HG03469 (cell line): Measurements from ENCODE around the gene TRIM7.
"Not testable (repeated sequence)": the region's sequence is repeated elsewhere in the genome, so short reads cannot be mapped to it uniquely, and the experiment has no call there.

Source experiments
- ATAC-seq: cut with Tn5 transposase; IDR thresholded peaks from one replicate; pipeline ENCODE4 v1.9.1; 2021; ENCODE audit warnings: mild to moderate bottlenecking, moderate library complexity, moderate number of reproducible peaks; ENCODE audit not compliant: unreplicated experiment

The TRIM7 gene

GRCh38 chr5:181214249-181214648, 9.3 kb upstream of the TRIM7 start:
- not testable (repeated sequence) for ATAC-seq

DNA sequence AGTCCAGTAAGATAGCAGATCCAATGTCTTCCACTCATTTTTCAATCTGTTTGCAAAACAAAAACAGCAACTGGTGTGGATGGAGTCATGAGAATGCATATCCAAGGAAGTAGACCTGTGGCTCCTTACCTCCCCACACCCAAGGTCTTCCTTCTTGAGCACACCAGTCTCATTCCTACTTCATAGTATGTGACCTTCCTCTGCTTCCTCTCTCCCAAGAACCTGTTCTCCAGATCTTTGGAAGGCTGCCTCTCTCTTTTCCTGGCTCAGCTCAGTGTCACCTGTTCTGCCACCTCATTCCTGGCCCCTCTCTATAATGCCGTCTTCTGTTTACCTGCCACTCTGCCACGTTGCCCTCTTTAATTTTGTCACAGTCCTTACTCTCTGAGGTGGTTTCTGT, 7.9 kb upstream of the TRIM7 start:
- ATAC-seq = no peak

DNA sequence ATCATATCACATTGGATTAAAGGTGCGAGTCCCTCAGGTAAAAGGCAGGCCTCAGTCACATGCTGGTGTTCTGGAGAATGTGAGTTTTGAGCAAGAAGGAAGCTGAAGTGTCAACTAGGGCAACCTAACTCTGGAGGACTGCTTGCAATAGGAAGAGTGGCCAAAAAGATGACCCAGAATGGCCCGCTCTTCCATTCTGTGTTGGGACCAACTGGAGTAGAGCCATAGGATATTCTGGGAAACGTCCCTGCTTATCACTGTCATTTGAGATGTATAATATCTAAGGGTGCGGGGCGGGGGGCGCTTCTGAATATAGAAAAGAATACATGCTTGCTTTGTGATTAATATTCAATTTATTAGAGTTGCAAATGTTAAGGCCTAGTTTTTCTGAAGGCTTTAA, 7.1 kb upstream of the TRIM7 start:
- ATAC-seq = no peak

DNA sequence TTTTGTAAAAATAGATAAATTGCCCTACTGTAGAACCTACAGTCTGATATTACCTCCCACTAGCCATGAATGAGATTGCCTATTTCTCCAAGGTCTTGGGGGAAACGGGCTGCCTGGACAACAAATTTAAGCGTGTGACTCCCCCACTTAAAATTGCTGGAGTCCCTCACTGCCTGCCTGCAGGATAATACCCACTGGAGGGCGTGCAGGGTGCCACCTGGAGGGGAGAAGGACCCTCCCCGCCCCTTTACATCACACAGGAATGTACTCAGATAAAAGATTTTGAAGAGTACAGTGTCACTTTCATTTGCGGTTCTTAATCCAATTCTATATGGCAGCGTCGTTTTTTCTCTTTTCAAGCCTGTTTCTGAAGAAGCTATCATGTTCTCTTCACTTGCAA, 6.2 kb upstream of the TRIM7 start:
- no peak for ATAC-seq

GRCh38 chr5:181210698-181211097, 5.7 kb upstream of the TRIM7 start:
- not testable (repeated sequence) for ATAC-seq

GRCh38 chr5:181210148-181210547, 5.2 kb upstream of the TRIM7 start:
- not testable (repeated sequence) for ATAC-seq

DNA sequence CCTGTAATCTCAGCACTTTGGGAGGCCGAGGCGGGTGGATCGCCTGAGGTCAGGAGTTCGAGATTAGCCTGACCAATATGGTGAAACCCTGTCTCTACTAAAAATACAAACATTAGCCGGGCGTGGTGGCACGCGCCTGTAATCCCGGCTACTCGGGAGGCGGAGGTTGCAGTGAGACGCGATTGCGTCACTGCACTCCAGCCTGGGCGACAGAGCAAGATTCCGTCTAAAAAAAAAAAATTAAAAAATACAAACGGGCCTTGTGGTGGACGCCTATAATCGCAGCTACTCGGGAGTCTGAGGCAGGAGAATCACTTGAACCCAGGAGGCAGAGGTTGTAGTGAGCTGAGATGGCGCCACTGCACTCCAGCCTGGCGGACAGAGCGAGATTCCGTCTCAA, 4.0 kb upstream of the TRIM7 start:
- not testable (repeated sequence) for ATAC-seq

- no peak for ATAC-seq
Observed at GRCh38 chr5:181207960-181208253, 2.9 kb upstream of the TRIM7 start.

DNA sequence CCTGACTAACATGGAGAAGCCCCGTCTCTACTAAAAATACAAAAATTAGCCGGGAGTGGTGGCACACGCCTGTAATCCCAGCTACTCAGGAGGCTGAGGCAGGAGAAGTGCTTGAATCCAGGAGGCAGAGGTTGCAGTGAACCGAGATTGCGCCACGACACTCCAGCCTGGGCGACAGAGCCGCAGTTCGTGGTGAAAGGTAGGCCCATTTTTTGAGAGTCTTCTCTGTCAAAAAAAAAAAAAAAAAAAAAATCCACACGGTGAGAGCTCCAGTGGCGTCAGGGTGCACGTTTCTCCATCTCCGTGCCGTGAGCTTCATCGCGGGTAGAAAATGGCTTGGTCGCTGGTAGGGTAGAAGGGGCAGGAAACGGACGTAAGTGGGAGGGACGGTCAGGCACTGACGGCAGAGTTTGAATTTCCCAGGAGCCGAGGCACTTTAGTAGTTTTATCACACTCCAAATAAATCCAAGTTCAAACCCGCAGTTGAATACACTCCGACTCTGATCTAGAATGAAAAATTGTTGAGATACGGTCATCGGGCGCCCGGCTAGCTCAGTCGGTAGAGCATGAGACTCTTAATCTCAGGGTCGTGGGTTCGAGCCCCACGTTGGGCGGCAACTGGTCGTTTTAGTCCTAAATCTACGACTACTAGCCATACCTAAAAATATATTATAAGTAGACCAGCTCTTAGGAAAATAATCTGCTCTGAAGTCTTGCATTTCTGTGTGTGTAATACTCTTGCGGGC, 2.4 kb upstream of the TRIM7 start:
- ATAC-seq = no peak

GRCh38 chr5:181205761-181206649, 1.0 kb upstream of the TRIM7 start:
- no peak for ATAC-seq

GRCh38 chr5:181204113-181204825, 727 bp downstream of the TRIM7 start:
- no peak for ATAC-seq

DNA sequence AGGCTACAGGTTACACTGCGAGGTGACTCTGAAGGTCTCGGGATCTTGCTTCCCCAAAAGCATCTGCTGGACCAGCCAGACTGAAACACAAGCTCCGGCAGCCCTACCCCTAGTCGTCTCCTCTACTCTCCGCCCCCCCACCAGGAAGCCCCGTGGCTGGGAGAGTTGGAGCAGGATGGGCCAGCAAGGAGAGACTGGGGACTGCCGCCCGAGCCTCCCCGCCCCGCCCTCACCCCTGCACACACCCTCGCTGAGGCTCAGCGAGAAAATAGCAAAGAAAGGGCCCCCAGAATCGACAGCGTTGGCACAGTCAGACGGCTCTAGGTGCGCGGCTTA, 1.3 kb downstream of the TRIM7 start:
- ATAC-seq = no peak

DNA sequence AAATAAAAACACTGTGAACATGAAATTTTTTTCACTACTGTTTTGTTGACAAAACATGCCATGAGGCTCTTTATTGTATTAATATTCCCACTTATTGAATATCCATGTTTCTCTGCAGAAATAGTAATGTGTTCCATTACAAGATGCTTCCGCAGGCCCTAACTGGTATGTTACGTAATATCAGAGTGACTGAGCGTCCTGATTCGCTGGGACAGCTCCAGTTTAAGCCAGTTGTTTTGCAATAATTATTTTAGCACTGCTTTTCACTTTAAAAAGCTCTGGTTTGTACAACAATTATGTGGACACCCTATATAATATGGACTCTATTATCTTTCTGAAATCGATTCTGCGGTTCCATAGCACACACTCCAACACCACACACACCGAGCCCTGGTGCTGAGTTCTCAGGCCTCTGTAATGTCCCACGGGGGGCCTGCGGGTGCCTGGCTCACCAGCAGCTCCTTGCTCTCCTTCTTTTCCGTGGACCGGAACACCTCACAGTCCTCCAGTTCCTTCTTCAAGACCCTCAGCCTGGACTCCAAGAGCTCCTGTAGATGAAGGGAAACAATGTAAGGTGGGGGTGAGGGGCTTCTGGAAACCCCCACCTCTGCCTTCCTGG, 1.8 kb downstream of the TRIM7 start:
- no peak for ATAC-seq

GRCh38 chr5:181200816-181201215, 4.2 kb downstream of the TRIM7 start:
- no peak for ATAC-seq

GRCh38 chr5:181199881-181200638, 4.9 kb downstream of the TRIM7 start:
- no peak for ATAC-seq

GRCh38 chr5:181198905-181199519, 6.0 kb downstream of the TRIM7 start:
- ATAC-seq = peak; percentile 55

DNA sequence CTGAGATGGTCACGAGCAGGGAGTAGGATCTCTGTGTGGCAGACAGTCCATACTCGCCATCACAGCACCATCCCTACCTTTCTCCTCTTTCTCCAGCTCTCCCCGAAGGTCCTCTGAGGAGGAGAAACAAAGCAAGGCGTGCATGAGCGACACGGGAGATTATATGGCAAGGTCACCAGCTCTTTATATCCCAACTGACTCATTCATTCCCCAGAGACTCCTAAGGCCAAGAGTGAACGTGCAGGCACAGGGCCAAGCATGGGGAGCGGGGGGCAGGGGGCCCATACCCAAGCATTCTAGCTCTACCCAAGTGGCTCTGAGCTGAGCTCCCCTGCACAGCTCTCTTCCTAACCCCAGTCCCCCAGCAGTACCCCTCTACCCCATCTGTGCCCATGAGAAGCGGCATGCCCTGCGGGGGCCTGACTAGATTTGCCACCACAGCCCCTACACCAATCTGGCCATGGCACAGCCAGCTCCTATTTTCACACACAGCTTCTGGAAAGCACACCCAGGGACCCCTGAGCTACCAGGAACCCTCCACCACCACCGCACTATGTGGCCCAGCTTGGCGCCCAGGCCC, 6.8 kb downstream of the TRIM7 start:
- no peak for ATAC-seq

DNA sequence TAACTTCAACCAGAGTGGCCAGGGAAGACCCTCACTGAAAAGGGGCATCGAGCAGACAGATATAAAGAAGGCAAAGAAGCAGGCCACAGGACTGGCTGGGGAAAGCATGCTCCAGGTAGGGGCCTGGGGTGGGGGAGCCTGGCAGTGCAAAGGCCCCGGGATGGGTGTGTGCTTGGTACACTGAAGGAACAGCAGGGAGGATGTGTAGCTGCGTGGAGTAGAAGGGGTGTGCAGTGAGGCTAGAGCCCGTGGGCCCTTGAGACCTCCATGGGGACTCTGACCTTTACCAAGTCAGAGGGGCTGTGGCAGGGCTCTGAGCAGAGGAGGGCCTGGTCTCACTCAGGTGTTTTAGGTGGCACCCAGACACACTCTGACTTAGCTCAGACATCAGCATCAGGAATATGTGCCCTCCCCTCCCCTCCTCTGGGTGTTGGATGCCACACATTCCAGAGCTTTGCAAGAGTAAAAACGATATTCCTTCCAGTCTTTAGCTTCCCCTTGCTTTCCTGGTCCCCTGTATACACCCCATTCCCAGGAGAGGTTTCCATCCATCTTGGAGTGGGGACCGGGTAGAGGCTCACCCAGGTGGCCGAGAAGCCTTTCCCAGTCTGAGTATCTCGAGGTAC, 7.6 kb downstream of the TRIM7 start:
- no peak for ATAC-seq

DNA sequence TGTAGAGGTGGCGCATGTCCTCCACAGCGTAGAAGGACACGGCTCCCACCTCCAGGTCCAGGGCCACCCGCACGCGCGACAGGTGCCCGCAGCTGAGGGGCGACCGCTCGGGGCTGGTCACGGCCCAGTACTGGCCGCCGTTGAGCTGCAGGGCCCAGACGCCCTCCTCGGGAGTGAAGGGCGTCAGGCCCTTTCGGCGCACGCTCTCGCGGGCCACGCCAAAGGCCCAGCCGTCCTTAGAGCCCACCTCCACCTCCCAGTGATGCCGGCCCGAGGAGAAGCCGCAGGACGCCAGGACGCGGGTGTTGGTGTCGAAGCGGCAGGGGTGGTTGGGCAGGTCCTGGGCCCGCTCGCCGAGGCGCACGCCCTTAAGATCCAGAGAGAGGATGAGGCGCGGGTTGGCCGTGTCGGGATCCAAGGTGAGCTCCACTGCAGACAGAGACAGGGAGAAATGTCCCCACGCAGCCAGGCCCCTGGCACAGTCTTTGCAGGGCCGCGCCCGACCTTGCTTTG, 9.7 kb downstream of the TRIM7 start:
- ATAC-seq = no peak
